ENCODE measurements around the gene PGAM2.

DNA sequence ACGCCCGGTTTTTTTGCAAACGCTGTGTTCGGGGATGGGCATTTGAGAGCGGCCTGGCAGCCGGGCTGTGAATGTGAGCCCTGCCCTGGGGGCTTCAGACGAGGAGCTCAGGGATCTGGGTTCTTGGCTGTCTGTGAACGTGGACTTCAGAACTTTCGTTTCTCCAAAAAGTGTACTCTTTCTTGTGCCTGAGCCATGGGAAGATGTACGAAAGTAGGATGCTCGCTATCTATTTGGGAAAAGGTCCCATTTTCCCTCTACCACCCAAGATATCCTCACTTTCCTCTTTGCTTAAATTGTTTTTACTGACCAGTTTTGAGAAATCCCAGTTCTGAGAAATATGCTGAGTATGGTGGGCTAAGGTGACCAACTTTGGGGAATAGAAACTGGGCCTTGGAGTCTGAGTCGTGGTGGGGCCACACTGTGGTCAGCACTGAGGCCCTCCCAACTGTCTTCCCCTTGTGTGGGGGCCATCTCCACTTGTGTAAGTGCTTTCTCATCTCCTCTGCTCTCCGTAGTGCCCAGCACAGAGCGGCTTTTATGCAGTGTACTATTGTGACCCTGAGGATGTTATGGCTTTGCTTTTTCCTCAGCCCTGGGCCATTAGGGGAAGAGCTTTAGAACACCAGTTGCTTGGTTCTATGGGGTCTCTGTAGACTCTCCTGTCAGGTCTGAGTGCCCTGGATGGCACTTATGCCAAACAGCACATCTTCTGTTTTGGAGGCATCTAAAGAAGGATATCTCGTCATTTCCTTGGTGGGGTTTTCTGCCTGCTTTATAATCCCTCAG lies 19.9 kb downstream of the PGAM2 start:
- TF ChIP-seq POLR2A (IDR thresholded peaks at IDR 0.05), result no peak
- TF ChIP-seq, protein P1, sequence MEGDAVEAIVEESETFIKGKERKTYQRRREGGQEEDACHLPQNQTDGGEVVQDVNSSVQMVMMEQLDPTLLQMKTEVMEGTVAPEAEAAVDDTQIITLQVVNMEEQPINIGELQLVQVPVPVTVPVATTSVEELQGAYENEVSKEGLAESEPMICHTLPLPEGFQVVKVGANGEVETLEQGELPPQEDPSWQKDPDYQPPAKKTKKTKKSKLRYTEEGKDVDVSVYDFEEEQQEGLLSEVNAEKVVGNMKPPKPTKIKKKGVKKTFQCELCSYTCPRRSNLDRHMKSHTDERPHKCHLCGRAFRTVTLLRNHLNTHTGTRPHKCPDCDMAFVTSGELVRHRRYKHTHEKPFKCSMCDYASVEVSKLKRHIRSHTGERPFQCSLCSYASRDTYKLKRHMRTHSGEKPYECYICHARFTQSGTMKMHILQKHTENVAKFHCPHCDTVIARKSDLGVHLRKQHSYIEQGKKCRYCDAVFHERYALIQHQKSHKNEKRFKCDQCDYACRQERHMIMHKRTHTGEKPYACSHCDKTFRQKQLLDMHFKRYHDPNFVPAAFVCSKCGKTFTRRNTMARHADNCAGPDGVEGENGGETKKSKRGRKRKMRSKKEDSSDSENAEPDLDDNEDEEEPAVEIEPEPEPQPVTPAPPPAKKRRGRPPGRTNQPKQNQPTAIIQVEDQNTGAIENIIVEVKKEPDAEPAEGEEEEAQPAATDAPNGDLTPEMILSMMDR (IDR thresholded peaks at IDR 0.05), result no peak
